A549 (cell line): ENCODE measurements around the gene KCNA3. TPM values are rescaled to one million over a fixed set of nuclear protein-coding genes. Genes with fewer than 3 reads are reported as not detected.

Source experiments
- ATAC-seq, 2 experiments: fragments of 200-7000 bp in 1 of 2; fragments of >200 bp in 1 of 2; cut with Nextera tagmentation in 1 of 2; cut with Tn5 transposase in 1 of 2; 3 replicates each; pipeline versions ENCODE4 v1.8.0 to v1.9.1; 2018 to 2020; ENCODE audit warnings: mild to moderate bottlenecking in 1 of 2, moderate library complexity in 1 of 2
- CTCF ChIA-PET: fragments of 300-600 bp; sonication (Branson Sonifier 250); formaldehyde crosslinking; extraction: SDS; loops from one replicate; lab custom pipeline; 2021; ENCODE audit warnings: antibody characterized with exemption, inconsistent platforms; lab: Yijun Ruan, JAX
- POLR2A ChIA-PET: fragments of 350-600 bp; formaldehyde crosslinking; extraction: SDS; loops from one replicate; lab custom pipeline; 2021; ENCODE audit warnings: antibody characterized with exemption, inconsistent platforms; lab: Yijun Ruan, JAX
- DNase-seq, 2 experiments: peaks; one replicate each; pipeline versions ENCODE4 v3.0.0 to v3.0.0-alpha.2; 2011 to 2016; ENCODE audit warnings: low read depth in 1 of 2, low spot score in 1 of 2
- FAIRE-seq: peaks from 2 replicates; lab custom pipeline; 2011; peaks lifted over from hg19 to GRCh38; lab: Jason Lieb, UNC
- H3K27ac ChIP-seq, 2 experiments: fragments of >200 bp; sonication (Bioruptor Twin); formaldehyde crosslinking; 3 replicates each; pipeline ENCODE4 v1.5.1; 2016 to 2017
- H3K4me1 ChIP-seq: fragments of >200 bp; sonication (Bioruptor Twin); formaldehyde crosslinking; 3 replicates; pipeline ENCODE4 v1.6.1; 2016
- H3K4me2 ChIP-seq: fragments of >200 bp; sonication (Bioruptor Twin); formaldehyde crosslinking; 3 replicates; pipeline ENCODE4 v1.6.1; 2016
- H3K4me3 ChIP-seq: fragments of >200 bp; sonication (Bioruptor Twin); formaldehyde crosslinking; 3 replicates; pipeline ENCODE4 v1.5.1; 2016
- H3K9me3 ChIP-seq: fragments of >200 bp; sonication (Bioruptor Twin); formaldehyde crosslinking; 3 replicates; pipeline ENCODE4 v1.6.1; 2016
- BCL3 ChIP-seq: fragments of >200 bp; sonication (Bioruptor Twin); formaldehyde crosslinking; IDR thresholded peaks from 3 replicates; pipeline ENCODE4 v1.6.1; 2016
- BHLHE40 ChIP-seq: IDR thresholded peaks from 2 replicates; pipeline ENCODE4 v1.6.1; 2012; ENCODE audit warnings: low read depth, low read length, inconsistent platforms
- CBX2 ChIP-seq: fragments of 200-600 bp; sonication (generic); IDR thresholded peaks from 2 replicates; pipeline ENCODE4 v1.6.1; 2016; ENCODE audit warnings: low read depth, mild to moderate bottlenecking, borderline replicate concordance
- CHD2 ChIP-seq: fragments of 150-350 bp; IDR thresholded peaks from 2 replicates; pipeline ENCODE4 v1.6.1; 2014; ENCODE audit warnings: low read length; ENCODE audit not compliant: partially characterized antibody
- CTCF ChIP-seq: fragments of >200 bp; sonication (Bioruptor Twin); formaldehyde crosslinking; IDR thresholded peaks from 3 replicates; pipeline ENCODE4 v1.5.1; 2016
- EHF ChIP-seq: fragments of 250-450 bp; sonication (Bioruptor Pico); IDR thresholded peaks from 2 replicates; pipeline ENCODE4 v1.5.0; 2020; ENCODE audit warnings: mild to moderate bottlenecking
- EP300 ChIP-seq, 2 experiments: fragments of >200 bp; sonication (Bioruptor Twin); formaldehyde crosslinking; IDR thresholded peaks; 2 replicates in 1 of 2; 3 replicates in 1 of 2; pipeline ENCODE4 v1.6.1; 2016 to 2017
- ESRRA ChIP-seq: fragments of 150-350 bp; IDR thresholded peaks from 2 replicates; pipeline ENCODE4 v1.6.1; 2014; ENCODE audit warnings: mild to moderate bottlenecking, low read length, borderline replicate concordance
- FOSB ChIP-seq: fragments of 250-450 bp; sonication (Bioruptor Pico); IDR thresholded peaks from 2 replicates; pipeline ENCODE4 v1.5.0; 2020; ENCODE audit warnings: mild to moderate bottlenecking, moderate library complexity
- FOXS1 ChIP-seq: fragments of 250-450 bp; sonication (Bioruptor Pico); IDR thresholded peaks from 2 replicates; pipeline ENCODE4 v1.5.0; 2020; ENCODE audit warnings: mild to moderate bottlenecking, moderate library complexity
- HDAC2 ChIP-seq: fragments of 200-600 bp; sonication (generic); IDR thresholded peaks from 2 replicates; pipeline ENCODE4 v1.6.1; 2016
- HEYL ChIP-seq: fragments of 250-450 bp; sonication (Bioruptor Pico); IDR thresholded peaks from 2 replicates; pipeline ENCODE4 v1.8.0; 2021; ENCODE audit warnings: mild to moderate bottlenecking, moderate library complexity
- HMGXB4 ChIP-seq: fragments of 250-450 bp; sonication (Bioruptor Pico); IDR thresholded peaks from 2 replicates; pipeline ENCODE4 v1.5.0; 2021; ENCODE audit warnings: mild to moderate bottlenecking, moderate library complexity, borderline replicate concordance
- HOXB13 ChIP-seq: fragments of 250-450 bp; sonication (Bioruptor Pico); IDR thresholded peaks from 2 replicates; pipeline ENCODE4 v1.5.0; 2020; ENCODE audit warnings: low read depth, mild to moderate bottlenecking, moderate library complexity
- JUN ChIP-seq, 2 experiments: fragments of >200 bp; sonication (Bioruptor Twin); formaldehyde crosslinking; IDR thresholded peaks; 2 replicates in 1 of 2; 3 replicates in 1 of 2; pipeline ENCODE4 v1.6.1; 2016 to 2017
- MAFK ChIP-seq: fragments of 450-650 bp; IDR thresholded peaks from 2 replicates; pipeline ENCODE4 v1.6.1; 2014; ENCODE audit not compliant: partially characterized antibody
- MAX ChIP-seq: IDR thresholded peaks from 2 replicates; pipeline ENCODE4 v1.6.1; 2012
- MYC ChIP-seq: IDR thresholded peaks from 2 replicates; pipeline ENCODE4 v1.6.1; 2012; ENCODE audit warnings: mild to moderate bottlenecking, inconsistent platforms, low read length, improper control_type of control experiment, borderline replicate concordance
- NPAS2 ChIP-seq: fragments of 250-450 bp; sonication (Bioruptor Pico); IDR thresholded peaks from 2 replicates; pipeline ENCODE4 v1.8.0; 2022; ENCODE audit warnings: mild to moderate bottlenecking, moderate library complexity, borderline replicate concordance
- NR3C1 ChIP-seq: fragments of >200 bp; sonication (Bioruptor Twin); formaldehyde crosslinking; IDR thresholded peaks from 3 replicates; pipeline ENCODE4 v1.6.1; 2017
- SMC3 ChIP-seq: fragments of >200 bp; sonication (Bioruptor Twin); formaldehyde crosslinking; IDR thresholded peaks from 3 replicates; pipeline ENCODE4 v1.6.1; 2018; ENCODE audit warnings: inconsistent platforms
- TFCP2L1 ChIP-seq: fragments of 250-450 bp; sonication (Bioruptor Pico); IDR thresholded peaks from 2 replicates; pipeline ENCODE4 v1.5.0; 2021; ENCODE audit warnings: mild to moderate bottlenecking
- ZC3H11A ChIP-seq: fragments of 450-650 bp; IDR thresholded peaks from 2 replicates; pipeline ENCODE4 v1.6.1; 2014; ENCODE audit warnings: antibody characterized with exemption, mild to moderate bottlenecking
- ZFP36 ChIP-seq: fragments of 450-650 bp; IDR thresholded peaks from 2 replicates; pipeline ENCODE4 v1.6.1; 2014; ENCODE audit warnings: borderline replicate concordance; ENCODE audit not compliant: partially characterized antibody
- ZNF302 ChIP-seq: fragments of 250-450 bp; sonication (Bioruptor Pico); IDR thresholded peaks from 2 replicates; pipeline ENCODE4 v1.9.0; 2021; ENCODE audit warnings: inconsistent platforms, mild to moderate bottlenecking, moderate library complexity
- ZSCAN20 ChIP-seq: fragments of 250-450 bp; sonication (Bioruptor Pico); IDR thresholded peaks from 2 replicates; pipeline ENCODE4 v1.8.0; 2022; ENCODE audit warnings: mild to moderate bottlenecking, moderate library complexity
- WGBS: methylation state at CpG from one replicate; pipeline ENCODE4 v1.1.6; 2017; ENCODE audit errors: missing lambda C conversion rate; 5-methylcytosine and 5-hydroxymethylcytosine counted together
- polyA plus RNA-seq, 4 experiments: library from polyadenylated mRNA; depleted of rRNA in 3 of 4; stranded (reverse); fragments of >200 nt; fragmentation: RNase III in 1 of 4; extraction: RNeasy Plus Mini Kit Qiagen cat#74134 plus additional on column Dnase treatment in 1 of 4; gene quantifications; 2 replicates in 3 of 4; 3 replicates in 1 of 4; pipeline ENCODE4 v1.2.3, GENCODE V29; 2011 to 2017

Gene KCNA3
- polyA plus RNA-seq, 2 of the 4 experiments (the other 2 are of a cell fraction): not detected

GRCh38 chr1:110697606-110698005 lies 22.9 kb upstream of the KCNA3 start (continued):
- TF ChIP-seq ZNF302 (no peak), CTCF (no peak), HOXB13 (CRISPR knock-in tag) (no peak)

GRCh38 chr1:110696818-110697217 lies 22.1 kb upstream of the KCNA3 start:
- Histone ChIP-seq H3K4me3 (no peak overlapping the region), H3K27ac (no peak overlapping the region), H3K4me1 (no peaks in the 10 kb centered on the region), H3K4me2 (no peak overlapping the region), H3K9me3 (no peaks in the 10 kb centered on the region)
- DNase-seq (no peak), ATAC-seq (no peak), FAIRE-seq (no peak)
- ChIA-PET POLR2A (no interaction called here), CTCF (no interaction called here)
- TF ChIP-seq CHD2 (no peak), HMGXB4 (CRISPR knock-in tag) (no peak), CTCF (no peak), CBX2 (no peak), EP300 (IDR thresholded peaks at IDR 0.05) (no peak), HDAC2 (no peak), HEYL (no peak), ZC3H11A (no peak), ZNF302 (no peak), FOXS1 (CRISPR knock-in tag) (no peak), NR3C1 (no peak), BCL3 (no peak), ZFP36 (no peak), NPAS2 (CRISPR knock-in tag) (no peak), TFCP2L1 (no peak)

GRCh38 chr1:110690709-110691365 lies 16.1 kb upstream of the KCNA3 start:
- Histone ChIP-seq H3K9me3 (no peaks in the 10 kb centered on the region), H3K4me2 (no peak overlapping the region), H3K4me1 (no peaks in the 10 kb centered on the region)
- WGBS: 15% methylated on average over 4 of the region's 4 CpGs
- POLR2A ChIA-PET: no interaction called here
- CTCF ChIA-PET: no interaction called here
- TF ChIP-seq SMC3 (no peak), MAFK (no peak), EHF (CRISPR knock-in tag) (no peak), ZSCAN20 (CRISPR knock-in tag) (no peak), MAX (no peak), CTCF (no peak), MYC (no peak), ESRRA (no peak), JUN (IDR thresholded peaks at IDR 0.05) (no peak), FOSB (CRISPR knock-in tag) (no peak), TFCP2L1 (no peak), BHLHE40 (no peak)
- TF ChIP-seq, all 56 proteins: peak for 0
- H3K27ac ChIP-seq: no peak overlapping the region
- FAIRE-seq (no peak), ATAC-seq (no peak), DNase-seq (no peak)
- no peak overlapping the region for H3K4me3 ChIP-seq
